ENCODE measurements around the gene ARL16.

DNA sequence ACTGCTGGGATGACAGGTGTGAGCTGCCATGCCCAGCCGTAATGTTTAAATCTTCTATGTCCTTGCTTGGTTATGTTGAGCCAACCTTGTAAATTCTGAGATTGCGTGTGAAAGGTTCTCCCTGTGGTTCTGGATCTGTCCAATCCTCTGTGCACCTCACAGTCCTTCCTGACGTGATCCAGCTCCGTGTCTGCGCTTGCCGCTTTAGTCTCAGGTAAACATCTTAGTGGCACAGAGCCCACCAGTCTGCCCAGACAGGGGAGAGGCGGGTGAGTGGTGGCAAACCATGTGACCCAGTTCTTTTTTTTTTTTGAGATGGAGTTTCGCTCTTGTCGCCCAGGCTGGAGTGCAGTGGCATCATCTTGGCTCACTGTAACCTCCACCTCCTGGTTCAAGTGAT, 42.4 kb upstream of the ARL16 start:
- TF ChIP-seq HDGF (IDR thresholded peaks at IDR 0.05; ENCODE audit: borderline replicate concordance) (no peak), SP1 (IDR thresholded peaks at IDR 0.05) (no peak), LEF1 (IDR thresholded peaks at IDR 0.05; ENCODE audit: borderline replicate concordance) (no peak), NFRKB (IDR thresholded peaks at IDR 0.05) (no peak), PKNOX1 (IDR thresholded peaks at IDR 0.05) (no peak), ZNF384 (IDR thresholded peaks at IDR 0.05) (no peak), FOXK2 (IDR thresholded peaks at IDR 0.05) (no peak), FOXM1 (IDR thresholded peaks at IDR 0.05; ENCODE audit: borderline replicate concordance) (no peak), FOXA1 (IDR thresholded peaks at IDR 0.05) (no peak), BHLHE40 (IDR thresholded peaks at IDR 0.05; ENCODE audit: borderline replicate concordance) (no peak), L3MBTL2 (conservative IDR thresholded peaks at IDR 0.05) (no peak), ELF4 (IDR thresholded peaks at IDR 0.05) (no peak), SUZ12 (IDR thresholded peaks at IDR 0.05) (no peak)

Data from HEK293T (cell line).